Activated gamma-delta T cell treated with Interleukin-2 at 50 U/mL for 16 hours (primary cell): ENCODE results near the gene GDAP1L1.

Source experiments
- DNase-seq: peaks from one replicate; pipeline ENCODE4 v3.0.0-alpha.2; 2020

The GDAP1L1 gene

DNA sequence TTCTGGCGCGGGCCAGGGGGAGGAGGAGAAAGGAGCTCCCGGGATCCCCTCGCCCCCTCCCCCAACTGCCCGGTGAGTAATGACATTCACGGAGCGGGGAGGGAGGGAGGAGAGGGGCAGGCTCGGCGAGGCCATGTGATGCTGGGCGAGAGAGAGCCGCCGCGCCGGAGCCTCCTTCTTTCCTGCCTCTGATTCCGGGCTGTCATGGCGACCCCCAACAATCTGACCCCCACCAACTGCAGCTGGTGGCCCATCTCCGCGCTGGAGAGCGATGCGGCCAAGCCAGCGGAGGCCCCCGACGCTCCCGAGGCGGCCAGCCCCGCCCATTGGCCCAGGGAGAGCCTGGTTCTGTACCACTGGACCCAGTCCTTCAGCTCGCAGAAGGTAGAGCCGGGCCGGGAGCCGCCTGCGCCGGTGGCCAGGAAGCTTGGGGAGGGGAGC, at the start of gene GDAP1L1:
GDAP1L1 (plus strand) TSS at position 178 of the 441 bp plus-strand sequence; CDS start at position 205, 27 bp downstream.
- no peak for DNase-seq

DNA sequence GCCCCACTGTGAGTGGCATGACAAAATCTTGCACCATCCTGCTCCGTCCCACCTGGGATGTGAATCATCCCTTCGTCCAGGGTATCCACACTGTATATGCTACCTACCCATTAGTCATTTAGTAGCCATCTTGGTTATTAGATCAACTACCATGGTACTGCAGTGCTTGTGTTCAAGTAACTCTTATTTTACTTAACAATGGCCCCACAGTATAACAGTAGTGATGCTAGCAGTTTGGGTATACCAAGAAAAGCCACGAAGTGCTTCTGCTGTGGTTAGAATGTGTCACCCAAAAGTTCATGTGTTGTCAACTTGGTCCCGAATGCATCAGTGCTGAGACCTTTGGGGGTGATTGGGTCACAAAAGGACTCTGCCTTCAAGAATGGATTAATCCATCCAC, 48.2 kb upstream of the GDAP1L1 start:
- DNase-seq = no peak

DNA sequence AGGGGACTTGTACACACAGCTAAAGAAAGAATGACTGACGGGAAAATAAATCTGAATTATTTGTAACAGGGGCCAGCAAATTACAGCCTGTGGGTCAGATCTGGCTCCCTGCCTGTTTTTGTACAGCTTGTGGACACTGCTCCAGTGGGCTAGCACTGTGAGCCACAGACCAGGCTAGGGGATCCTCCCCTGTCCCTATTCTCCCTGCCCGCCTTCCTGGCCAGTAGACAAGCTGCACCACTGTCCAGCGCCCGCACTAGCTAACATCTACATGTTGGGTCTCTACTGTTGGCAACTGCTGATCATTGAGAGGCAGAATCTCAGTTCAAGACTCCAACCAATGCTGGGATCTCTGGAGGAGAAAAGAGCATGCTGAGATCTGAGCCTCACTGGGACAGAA, 47.2 kb upstream of the GDAP1L1 start:
- DNase-seq = no peak

DNA sequence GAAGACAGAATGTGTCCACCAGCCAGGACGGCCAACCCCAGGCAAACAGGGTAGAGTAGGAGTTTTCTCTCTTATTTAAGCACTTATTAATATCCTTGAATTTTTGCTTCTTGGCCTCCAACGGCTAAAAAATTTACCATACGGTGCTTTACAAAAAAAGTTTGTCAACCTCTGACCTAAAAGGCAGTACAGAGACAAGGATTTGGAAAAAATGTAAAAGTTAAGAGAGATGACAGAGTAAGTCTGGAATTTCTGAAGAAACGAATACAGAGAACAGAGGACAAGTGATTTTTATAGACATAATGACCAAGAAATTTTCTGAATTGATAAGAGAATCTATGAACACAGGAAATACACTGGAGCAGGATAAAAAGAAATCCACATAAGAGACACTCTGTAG, 46.7 kb upstream of the GDAP1L1 start:
- DNase-seq = no peak

DNA sequence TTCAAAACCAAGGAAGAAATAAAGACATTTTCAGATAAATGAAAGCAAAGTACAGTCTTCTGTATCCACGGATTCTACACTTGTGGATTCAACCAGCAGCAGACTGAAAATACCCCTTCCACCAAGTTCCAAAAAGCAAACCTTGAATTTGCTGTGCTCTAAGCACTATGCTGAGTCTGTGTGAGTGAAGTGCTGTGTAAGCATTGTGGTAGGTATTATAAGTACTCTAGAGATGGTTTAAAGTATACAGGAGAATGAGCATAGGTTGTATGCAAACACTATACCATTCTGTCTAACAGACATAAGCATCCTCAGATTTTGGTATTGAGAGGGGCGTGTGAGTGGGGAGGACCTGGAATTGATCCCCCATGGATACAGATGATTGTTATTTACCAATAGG, 46.1 kb upstream of the GDAP1L1 start:
- DNase-seq = no peak

DNA sequence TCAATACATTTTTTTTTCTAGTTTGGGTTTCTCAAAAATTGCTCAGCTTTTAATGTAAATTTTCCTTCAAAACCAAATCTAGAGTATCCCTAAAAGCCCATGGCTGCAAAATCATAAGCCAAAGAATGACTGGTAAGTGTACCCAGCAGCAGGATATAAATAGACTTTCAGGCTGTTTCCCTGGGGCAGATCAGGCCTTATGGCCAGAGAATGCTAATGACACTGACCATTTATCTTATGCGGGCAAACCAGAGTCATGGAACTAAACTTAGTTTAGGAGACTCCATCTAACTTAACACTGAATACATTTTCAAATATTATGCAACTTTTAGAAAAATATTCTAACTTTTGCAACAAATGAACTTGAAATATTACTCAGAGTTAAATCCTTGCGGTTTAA, 43.9 kb upstream of the GDAP1L1 start:
- DNase-seq = no peak

DNA sequence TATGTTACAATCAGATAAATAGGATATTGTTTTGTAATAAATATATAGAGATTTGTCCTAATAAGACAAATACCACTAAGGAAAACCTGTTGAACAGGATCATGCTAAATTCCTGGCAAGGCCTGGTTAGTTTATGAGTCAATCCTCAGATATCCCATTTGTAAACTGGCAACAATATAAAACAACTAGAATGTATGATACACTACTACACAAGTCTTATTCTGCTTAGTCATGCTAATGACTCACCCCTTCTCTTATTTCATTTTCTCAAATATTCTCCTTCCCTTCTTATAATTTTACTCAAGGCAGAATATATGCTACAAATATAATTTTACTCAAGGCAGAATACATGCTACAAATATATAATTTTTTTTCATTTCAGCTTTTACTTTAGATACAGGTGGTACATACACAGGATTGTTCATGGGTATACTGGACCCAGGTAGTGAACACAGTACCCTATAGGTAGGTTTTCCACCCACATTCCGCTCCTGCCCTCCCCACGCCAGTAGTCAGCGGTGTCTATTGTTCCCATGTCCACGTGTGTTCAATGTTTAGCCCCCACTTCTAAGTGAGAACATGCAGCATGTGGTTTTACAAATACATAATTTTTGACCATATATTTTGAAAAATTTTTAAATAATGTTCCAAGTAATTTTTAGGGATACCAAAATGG, 42.8 kb upstream of the GDAP1L1 start:
- no peak for DNase-seq

DNA sequence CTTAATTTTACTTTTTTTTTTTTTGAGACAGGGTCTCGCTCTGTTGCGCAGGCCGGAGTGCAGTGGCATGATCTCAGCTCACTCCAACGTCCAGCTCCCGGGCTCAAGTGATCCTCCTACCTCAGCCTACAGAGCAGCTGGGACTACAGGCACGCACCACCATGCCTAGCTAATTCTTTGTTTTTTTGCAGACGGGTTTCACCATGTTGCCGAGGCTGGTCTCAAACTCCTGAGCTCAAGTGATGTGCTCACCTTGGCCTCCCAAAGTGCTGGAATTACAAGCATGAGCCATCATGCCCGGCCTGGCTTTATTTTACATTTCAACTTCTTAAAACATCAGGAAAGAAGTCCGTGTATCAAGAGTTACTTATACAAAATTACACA, 42.3 kb upstream of the GDAP1L1 start:
- no peak for DNase-seq

DNA sequence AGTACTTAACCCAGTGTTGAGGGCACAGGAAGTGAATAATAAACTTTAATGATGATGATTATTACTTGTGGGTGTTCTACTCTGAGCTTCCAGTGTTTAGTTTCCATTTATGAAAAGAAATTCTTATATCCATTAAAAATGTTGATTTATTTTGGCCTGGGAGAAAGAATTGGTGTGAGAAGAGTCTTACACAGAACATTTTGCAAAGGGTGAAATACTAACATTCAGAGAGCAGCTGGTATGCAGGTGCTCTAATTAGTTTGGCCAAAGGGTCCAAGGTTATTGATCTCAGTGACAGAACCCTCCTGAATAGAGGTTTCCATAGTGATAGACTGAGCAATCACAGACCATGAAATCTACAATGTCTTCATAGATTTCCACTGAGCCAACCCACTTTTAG, 41.0 kb upstream of the GDAP1L1 start:
- DNase-seq = no peak

DNA sequence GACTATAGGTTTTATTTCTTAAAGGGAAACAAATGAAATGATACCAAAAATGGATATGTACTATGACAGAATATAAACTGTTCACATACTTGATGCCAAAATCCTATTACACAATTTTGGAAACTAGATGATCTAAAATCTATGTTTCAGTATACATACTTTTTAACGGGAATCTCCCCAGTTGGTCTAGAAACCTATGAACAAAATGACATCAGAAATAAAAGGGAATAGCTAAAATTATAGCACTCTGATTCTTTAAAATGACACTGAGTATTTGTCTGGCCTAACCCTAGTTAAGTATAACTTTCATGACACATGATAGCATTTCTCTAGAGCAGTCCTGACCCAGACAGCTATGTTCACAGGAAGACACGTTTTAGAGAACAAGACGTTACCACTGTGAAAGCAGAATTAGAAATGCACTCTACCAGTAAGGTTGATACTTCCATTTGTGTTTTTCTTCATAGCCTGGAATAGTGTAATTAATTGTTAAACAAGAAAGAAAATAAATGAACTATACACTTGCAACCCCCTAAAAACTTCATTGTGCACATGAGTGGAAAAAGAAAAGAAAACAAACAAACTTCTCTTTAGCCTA, 39.9 kb upstream of the GDAP1L1 start:
- DNase-seq = no peak

DNA sequence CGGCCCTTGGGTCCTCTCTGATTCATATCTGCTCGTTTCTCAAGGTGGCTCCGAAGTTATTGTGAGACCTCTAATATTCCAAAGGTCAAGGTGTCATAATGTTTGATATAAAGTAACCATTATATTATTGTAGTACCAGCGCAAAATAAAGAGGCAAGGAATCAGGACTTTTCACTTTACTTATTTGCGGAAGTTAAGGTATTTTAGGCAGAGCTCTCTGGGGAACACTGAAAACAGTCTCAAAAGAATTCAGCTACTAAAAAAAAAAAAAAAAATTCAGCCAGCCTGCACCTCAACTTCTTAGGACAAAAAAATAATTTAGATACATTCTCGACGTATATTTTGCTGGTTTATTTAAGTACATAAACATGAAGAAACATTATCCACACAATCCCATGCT, 38.9 kb upstream of the GDAP1L1 start:
- DNase-seq = no peak

DNA sequence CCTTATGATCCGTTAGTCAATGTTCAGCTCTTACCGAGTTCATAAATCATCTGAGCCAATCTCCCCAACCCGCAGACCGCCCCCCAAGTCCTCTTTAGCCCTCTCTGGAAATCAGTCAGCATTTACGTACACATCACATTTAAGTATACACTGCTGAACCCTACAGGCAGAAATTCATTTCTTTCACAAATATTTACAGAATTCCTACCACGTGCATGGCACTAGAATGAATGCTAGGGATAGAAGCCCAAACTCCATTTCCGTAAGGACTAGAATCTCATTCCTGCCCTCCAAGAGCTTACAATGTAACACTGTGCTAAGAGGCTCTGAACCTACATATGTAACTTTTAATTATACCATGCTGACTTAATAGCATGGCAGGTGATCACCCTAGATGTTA, 38.3 kb upstream of the GDAP1L1 start:
- no peak for DNase-seq

DNA sequence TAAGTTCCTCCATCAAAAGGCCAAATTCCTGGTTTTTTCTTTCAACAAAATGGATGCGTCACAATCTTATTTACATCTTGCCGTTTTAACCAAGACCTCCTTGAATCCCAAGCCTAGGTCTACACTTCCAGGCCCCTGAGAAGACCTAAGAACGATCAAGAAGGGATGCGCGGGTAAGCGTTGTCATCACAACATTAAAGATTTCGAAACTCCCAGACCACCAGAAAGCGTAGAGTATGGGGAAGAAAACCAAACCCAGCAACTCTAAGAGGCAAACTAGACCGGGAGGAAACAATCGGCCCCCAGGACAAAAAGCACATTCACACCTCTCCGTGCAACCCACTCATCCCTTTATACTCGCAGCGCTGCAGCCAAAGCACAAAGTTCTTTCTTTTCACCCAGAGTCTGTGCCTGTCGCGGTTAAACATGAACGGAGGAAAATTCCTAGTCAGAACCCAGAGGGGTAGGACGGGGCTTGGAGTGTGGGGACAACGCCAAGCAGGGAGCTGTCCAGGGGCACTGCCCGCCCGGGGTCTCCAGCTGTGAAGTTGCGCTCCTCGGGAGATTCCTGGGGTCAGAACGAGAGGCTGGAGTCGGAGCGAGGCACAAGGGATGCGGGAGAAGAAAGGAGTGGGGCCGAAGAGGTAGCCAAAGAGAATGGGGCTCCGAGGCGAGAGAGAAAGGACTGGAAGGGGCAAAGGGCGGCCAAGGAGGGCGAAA, 37.3 kb upstream of the GDAP1L1 start:
- DNase-seq = no peak

DNA sequence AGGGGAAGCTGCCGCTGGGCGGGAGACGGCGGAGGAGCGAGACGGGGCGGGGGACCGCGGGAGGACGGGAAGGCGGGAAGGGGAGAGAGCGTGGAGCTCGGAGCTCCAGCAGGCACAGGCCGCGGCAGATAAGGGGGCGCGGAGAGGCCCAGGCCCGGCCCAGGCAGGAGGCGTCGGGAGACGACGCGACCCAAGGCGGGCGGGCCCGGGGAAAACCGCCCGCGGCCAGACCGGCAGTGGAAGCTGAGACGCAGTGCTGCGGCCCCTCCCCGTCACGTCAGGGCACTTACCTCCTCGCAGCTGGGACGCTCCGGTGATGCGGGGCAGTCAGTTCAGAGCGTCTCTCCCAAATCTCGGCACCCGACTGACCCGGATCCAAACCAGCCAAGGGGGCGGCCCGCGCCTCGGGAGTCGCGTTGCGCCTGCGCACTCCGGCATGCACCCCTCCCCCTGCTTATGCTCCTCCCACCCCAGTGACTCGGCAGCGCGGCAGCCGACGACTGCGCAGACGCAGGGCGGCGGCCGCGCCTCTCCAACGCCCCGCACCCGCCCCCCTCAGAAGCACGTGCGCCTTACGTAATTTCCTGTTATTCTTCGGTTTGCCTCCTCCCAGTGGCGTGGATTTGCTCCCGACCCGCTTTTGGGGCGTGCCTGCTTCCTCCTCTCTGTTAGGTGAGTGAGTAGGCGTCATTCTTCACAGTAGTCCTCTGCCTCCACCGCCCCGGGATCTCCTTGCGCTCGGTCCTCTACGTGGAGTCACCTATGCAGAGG, 36.5 kb upstream of the GDAP1L1 start, which contains the start of gene OSER1:
OSER1 (minus strand) TSS at position 366 of the 771 bp plus-strand sequence. CDS start 3,814 bp downstream, outside the sequence.
- peak; percentile 98 for DNase-seq

DNA sequence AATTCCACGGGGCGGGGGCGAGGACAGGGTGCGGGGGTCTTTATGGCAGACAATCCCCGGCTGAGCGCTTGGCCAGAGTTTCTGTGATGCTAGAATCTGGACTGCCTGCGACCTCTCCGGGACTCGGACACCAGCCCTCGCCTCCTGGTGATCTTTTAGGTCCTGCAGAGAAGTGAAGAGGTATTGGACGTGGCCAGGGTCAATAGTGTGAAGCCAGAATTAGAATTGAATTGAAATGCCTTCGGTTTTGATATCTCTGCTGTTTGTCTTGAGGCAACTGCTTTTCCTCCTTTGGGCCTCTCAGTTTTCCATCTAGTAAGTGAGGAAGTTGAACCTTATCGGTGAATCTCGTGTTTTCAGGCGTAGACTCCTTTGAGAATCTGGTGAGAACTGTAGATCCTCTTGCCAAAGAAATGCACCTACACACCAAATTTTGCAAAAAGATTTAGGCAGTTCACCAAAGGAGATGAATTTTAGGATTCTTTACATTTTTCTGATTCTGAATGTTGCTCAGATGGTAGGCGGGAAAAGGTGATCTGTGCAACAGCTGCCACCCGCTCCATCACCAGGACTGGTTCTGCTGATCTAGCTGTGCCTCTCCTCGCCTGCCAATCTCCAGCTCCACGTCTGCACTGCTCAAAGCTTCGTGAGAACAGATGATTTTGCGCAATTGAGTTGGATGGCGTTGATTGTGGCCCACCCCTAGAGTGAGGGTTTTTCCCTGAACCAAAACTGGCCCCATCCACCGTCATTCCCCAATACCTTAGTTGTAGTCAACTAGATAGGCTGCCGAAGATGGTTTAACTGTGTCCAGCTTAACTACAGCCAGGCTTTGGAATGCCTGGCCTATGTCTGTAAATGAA, 35.7 kb upstream of the GDAP1L1 start:
- no peak for DNase-seq

DNA sequence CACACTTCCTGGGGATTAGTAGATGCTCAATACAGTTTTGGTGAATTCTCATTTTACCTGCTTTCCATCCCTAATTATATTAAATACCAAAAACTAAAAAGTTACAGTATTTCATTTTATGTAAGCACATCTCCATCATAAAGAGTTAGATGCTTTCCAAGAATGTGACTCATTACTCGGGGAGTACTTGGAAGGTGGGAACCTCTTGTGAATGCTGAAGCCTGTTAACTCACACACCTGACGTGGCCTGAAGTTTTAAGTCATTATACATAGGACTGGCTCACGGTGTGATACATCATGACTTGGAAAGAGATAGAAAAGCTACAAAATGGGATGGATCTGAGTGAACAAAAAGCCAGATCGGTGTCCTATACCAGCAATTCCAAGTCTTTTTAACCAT, 34.3 kb upstream of the GDAP1L1 start:
- DNase-seq = no peak

DNA sequence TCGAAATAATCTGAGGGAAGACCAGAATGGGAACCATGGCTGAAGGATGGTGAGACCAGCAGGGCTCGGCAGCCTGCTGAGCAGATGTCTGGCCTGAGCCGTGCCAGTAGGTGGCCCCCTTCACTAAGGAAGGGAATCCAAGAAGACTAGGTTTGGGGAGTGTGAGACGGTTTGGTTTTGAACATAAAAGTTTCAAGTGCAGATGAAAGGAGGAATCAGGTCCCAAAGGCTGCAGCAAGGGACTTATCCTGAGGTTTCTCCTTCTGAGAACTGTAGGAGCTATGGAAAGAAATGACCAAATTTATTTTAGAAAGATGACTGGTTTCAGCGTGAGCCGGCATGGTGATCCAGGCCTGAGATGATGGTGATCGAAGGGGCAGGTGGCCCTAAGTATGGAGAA, 32.0 kb upstream of the GDAP1L1 start:
- peak; percentile 73 for DNase-seq

DNA sequence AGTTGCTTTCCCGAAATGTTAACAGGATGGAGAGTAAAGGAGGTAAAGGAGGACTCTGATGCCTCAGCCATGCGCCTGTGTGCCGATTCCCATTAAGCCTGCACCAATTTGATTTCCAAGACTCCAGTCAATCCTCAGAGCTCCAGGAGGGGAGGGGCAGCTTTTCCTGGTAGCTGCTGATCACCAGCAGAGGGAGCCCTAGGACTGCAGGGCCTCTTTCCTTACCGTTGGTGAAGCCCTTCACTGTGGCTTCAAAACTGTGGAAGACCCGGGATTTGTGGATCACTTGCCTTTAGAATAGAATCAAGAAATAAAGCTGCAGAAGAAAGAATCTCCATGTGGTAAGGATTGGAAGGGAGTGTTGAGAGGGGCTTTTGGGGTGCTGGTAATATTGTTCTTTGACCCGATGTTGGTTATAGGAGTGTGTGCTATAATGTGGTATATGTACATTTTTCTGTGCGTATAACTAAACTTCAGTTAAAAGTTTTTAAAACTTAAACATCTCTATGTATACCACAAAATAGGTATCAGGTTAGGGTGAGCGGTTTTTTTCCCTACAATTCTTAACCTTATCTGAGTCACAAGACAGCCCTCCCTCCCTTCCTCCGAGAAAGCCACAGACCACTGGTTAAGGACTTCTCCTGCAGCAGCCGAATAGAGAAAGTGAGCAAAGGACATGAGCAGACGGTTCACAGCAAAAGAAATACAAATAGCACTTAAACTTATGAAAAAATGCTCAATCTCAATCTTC, 29.6 kb upstream of the GDAP1L1 start:
- peak; percentile 70 for DNase-seq

DNA sequence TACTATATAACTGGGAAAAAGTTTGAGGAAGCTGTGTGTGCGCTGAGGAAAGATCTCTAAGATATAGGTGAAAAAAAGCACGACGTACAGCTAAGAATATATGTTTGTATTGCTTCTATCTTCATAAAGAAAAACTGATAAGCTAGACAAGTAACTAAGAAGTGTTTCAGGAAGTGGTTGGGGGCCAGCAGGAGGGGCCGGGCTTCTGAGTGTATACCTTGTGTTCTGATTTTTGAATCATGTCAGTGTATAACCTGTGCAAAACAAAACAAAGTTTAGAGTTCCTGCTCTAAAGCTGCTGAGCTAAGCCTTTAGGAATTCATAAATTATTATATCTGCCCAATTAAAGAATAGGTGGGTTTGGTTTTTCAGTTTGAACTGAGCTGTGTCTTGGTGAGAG, 28.7 kb upstream of the GDAP1L1 start:
- DNase-seq = peak; percentile 64

DNA sequence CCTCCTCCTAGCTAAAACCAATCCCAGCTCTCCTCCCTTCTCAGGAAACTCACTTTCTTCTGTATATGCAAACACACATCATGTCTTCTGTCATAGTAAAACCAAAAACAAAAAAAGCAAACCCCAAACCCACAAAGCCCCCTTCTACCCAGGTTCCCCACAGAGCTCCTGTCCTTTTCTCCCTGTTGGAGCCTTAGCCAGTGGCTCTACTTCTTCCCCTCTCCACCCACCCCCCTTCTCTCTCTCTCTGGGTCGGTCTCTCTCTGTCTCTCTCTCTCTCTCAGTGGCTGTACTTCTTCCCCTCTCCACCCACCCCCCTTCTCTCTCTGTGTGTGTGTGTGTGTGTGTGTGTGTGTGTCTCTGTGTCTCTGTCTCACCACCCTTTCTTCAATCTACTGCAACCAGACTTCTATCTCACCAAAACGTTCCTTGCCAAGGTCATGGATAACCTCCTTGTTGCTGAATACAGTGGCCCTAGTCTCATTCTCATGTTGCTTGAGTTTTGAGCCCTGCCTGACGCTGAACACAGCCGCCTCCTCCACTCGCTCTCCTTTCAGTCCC, 27.9 kb upstream of the GDAP1L1 start:
- DNase-seq = peak; percentile 21

DNA sequence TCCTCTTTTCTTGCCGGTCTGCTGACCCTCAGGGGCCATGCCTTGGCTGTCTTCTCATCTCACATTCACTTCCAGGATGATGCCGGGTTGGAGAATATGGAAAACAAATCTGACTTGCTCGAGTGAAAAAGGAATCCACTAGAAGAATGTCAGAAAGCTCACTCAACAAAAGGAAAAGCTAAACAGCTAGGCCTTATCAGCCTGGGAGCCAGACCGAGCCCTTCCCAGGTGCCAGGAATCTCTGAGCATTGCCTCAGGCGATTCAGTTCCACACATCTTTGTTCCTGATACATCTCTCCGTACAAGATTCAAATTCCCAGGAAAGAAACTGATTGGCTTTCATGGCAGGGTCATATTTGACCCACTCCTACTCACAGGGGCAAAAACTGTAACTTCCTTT, 27.3 kb upstream of the GDAP1L1 start:
- DNase-seq = no peak
